Heart right ventricle (tissue), 16 donors: ENCODE results near the gene CCSER1. TPM values are rescaled to one million over a fixed set of nuclear protein-coding genes. Genes with fewer than 3 reads are reported as not detected.

Experiments used
- ATAC-seq, 8 donors: fragments of 200-7000 bp; cut with Tn5 transposase; one replicate each; pipeline ENCODE4 v1.9.1; 2020; ENCODE audit warnings: mild to moderate bottlenecking in 8 of 8, moderate library complexity in 8 of 8, moderate number of reproducible peaks in 1 of 8
- DNase-seq, 2 donors: peaks; one replicate each; pipeline ENCODE4 v3.0.0-alpha.2; 2020
- H3K27ac ChIP-seq, 10 donors: fragments of 200-600 bp; sonication (generic) in 2 of 10; one replicate each; pipeline versions ENCODE4 v1.5.0 to v1.8.0; 2020 to 2022; ENCODE audit warnings: mild to moderate bottlenecking in 3 of 10
- H3K27me3 ChIP-seq, 7 donors: fragments of 200-600 bp; one replicate each; pipeline ENCODE4 v1.8.0; 2021 to 2022; ENCODE audit warnings: mild to moderate bottlenecking in 2 of 7
- H3K36me3 ChIP-seq, 9 donors: fragments of 200-600 bp; sonication (generic) in 1 of 9; one replicate each; pipeline versions ENCODE4 v1.5.0 to v1.8.0; 2020 to 2022; ENCODE audit warnings: mild to moderate bottlenecking in 2 of 9
- H3K4me1 ChIP-seq, 9 donors: fragments of 200-600 bp; sonication (generic) in 1 of 9; one replicate each; pipeline versions ENCODE4 v1.5.0 to v1.8.0; 2020 to 2022; ENCODE audit warnings: mild to moderate bottlenecking in 4 of 9
- H3K4me3 ChIP-seq, 10 donors: fragments of 200-600 bp; sonication (generic) in 2 of 10; one replicate each; pipeline versions ENCODE4 v1.5.0 to v1.8.0; 2020 to 2022; ENCODE audit warnings: mild to moderate bottlenecking in 7 of 10, moderate library complexity in 2 of 10
- H3K9me3 ChIP-seq, 11 donors: fragments of 200-600 bp in 10 of 11; sonication (generic) in 2 of 11; one replicate each; pipeline versions ENCODE4 v1.5.0 to v1.8.0; 2013 to 2022; ENCODE audit warnings: mild to moderate bottlenecking in 2 of 11, control low read depth in 1 of 11, moderate library complexity in 1 of 11
- WGBS, 2 donors: extraction: QIAGEN DNeasy Blood & Tissue Kit; methylation state at CpG; one replicate each; pipeline ENCODE4 v1.1.7; 2013; ENCODE audit warnings: inconsistent platforms in 1 of 2; 5-methylcytosine and 5-hydroxymethylcytosine counted together
- intact Hi-C, 10 donors: fragments of 100-400 bp; cut with DNase I; formaldehyde crosslinking; loops; one replicate each; pipeline versions ENCODE4 v1.11.1 to v1.14.2; 2022
- polyA plus RNA-seq, 2 donors: library from polyadenylated mRNA; stranded (reverse); fragments of 200-250 nt; gene quantifications; one replicate each; pipeline ENCODE4 v1.2.3, GENCODE V29; 2013
- total RNA-seq, 10 donors: library from RNA; stranded (reverse); fragmentation: NEBNext Ultra II Directional in 3 of 10; extraction: Animal tissue kit (Norgen Biotek cat#: 25700) in 3 of 10; gene quantifications; one replicate each; pipeline versions ENCODE4 v1.2.1 to v1.2.4, GENCODE V29; 2021 to 2023
- TF ChIP-seq, protein P1 (sequence below), 9 donors: fragments of 200-600 bp; sonication (generic) in 2 of 9; IDR thresholded peaks; one replicate each; pipeline versions ENCODE4 v1.5.0 to v1.8.0; 2021 to 2022; ENCODE audit warnings: antibody characterized with exemption in 9 of 9, mild to moderate bottlenecking in 5 of 9, moderate library complexity in 1 of 9
- donor health status: Arrhythmogenic right ventricular cardiomyopathy.
- donor health status: ischemic (EF 13 %, LVEDD 7.1; RV severe dilation, severe dysfunction).
- donor health status: healthy with polysubstance abuse.
- donor health status: DM: no; HTN: yes; CAD: no.
- donor health status: DM: no; HTN: no; CAD: no.
- donor health status: ischemic (EF 25% LVEDD 6.9; RV normal size, moderate dysfunction).
- donor health status: ischemic (EF 25% LVEDD 5.7; RV mildly dilated, moderate dysfunction).
- donor health status: healthy.
- donor health status: DM: yes; HTN: yes; CAD: no.
- donor health status: Ischemic cardiomyopathy.
- donor health status: ischemic (EF 35%, LVEDD 5.7; RV mildly dilated, moderate dysfunction).
- donor health status: nonischemic (EF 11% LVEDD 7.7; RV severe dilation, severe dysfunction).
- donor health status: DM: yes; HTN: yes; CAD: no.
- donor health status: PGD.
- donor health status: ischemic (EF 29% LVEDD 5.4; RV normal size, mild dysfunction).
- donor health status: nonischemic (EF 23%, LVEDD 6.1; RV moderate dilation, normal function).

Gene CCSER1
- total and polyA plus RNA-seq, 12 donors, result 1.5 to 16.4 (median 12.0) TPM

DNA sequence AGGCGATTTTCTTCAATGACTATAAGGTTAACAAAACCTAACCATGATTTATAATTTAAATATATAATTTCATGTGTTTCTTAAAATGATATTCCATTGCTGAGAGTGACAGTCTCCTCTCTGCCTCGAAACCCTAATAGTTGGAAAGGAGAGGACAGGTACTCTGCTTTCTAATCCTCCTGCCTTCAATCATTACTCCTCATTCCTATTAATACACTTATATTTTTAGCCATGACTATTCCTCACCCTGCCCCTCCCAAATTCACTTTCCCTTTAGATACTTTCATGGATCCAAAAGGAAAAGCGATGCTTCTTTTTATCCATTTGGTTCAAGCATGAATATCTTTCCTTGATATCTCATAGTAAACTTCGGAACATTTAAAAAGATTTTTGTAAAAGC, 418.2 kb downstream of the CCSER1 start:
- H3K4me1 ChIP-seq, result peaks cover 0 to 12% (median 0%) of the 10 kb centered on the region in 9 donors
- intact Hi-C loops, result no loop called here
- no peak for DNase-seq
- no peaks in the 10 kb centered on the region for H3K27me3 ChIP-seq
- H3K4me3 ChIP-seq, result no peak overlapping the region
- peak in 1 of 8 donors; percentile 58 for ATAC-seq
- 87 to 92% methylated on average over 4 of the region's 4 CpGs for WGBS, 2 donors
- no peaks in the 10 kb centered on the region for H3K9me3 ChIP-seq
- no peak overlapping the region for H3K27ac ChIP-seq
- TF ChIP-seq, protein P1, sequence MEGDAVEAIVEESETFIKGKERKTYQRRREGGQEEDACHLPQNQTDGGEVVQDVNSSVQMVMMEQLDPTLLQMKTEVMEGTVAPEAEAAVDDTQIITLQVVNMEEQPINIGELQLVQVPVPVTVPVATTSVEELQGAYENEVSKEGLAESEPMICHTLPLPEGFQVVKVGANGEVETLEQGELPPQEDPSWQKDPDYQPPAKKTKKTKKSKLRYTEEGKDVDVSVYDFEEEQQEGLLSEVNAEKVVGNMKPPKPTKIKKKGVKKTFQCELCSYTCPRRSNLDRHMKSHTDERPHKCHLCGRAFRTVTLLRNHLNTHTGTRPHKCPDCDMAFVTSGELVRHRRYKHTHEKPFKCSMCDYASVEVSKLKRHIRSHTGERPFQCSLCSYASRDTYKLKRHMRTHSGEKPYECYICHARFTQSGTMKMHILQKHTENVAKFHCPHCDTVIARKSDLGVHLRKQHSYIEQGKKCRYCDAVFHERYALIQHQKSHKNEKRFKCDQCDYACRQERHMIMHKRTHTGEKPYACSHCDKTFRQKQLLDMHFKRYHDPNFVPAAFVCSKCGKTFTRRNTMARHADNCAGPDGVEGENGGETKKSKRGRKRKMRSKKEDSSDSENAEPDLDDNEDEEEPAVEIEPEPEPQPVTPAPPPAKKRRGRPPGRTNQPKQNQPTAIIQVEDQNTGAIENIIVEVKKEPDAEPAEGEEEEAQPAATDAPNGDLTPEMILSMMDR (IDR thresholded peaks at IDR 0.05), result no peak
- no peaks in the 10 kb centered on the region for H3K36me3 ChIP-seq

DNA sequence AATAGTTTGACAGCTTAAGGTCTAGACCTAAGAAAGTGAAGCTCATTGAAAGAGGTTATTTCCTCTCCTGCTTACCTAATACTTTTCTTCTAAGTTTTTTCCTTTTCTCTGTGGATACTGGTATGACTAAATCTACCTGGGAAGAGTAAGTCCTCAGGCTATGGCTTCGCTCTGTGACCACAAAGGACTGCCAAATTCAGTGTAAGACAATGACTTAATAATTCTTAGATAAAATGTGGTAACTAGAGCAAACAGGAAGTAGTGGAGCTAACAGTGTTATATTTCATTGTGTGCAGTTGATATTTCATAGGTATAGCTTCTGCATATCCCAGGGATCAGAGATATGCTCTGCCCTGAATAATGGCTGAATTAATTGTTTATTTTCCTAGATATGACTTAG, 418.9 kb downstream of the CCSER1 start:
- TF ChIP-seq, protein P1 (IDR thresholded peaks at IDR 0.05), result no peak
- Histone ChIP-seq H3K27me3 (no peaks in the 10 kb centered on the region), H3K4me3 (no peak overlapping the region), H3K27ac (no peak overlapping the region), H3K4me1 (peaks cover 0 to 12% (median 0%) of the 10 kb centered on the region in 9 donors), H3K36me3 (no peaks in the 10 kb centered on the region), H3K9me3 (no peaks in the 10 kb centered on the region)
- 63 to 82% methylated on average over 1 of the region's 1 CpG for WGBS, 2 donors
- DNase-seq, result no peak
- intact Hi-C loops, result no loop called here
- ATAC-seq, result no peak

DNA sequence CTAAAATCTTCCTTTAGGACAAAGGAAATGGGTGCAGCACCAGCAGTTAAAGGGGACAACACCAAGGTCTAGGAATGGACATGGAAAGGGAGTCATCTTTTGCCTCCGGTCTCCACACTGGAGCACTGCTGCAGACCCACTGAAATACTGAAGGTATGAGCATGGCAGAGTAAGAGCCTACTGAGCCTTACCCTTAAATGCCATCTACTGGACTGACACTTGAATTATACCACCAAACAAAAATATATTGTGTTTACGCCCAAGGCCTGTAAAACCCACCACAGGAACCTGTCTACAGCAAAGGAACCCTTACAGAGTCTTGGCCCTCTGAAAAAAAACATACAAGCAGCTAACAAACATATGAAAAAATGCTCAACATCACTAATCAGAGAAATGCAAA, 443.4 kb downstream of the CCSER1 start:
- WGBS, 2 donors, result 98 to 99% methylated on average over 2 of the region's 2 CpGs
- Histone ChIP-seq H3K27ac (no peak overlapping the region), H3K4me3 (no peak overlapping the region), H3K4me1 (no peaks in the 10 kb centered on the region), H3K9me3 (peaks cover 0 to 5% (median 0%) of the 10 kb centered on the region in 11 donors), H3K36me3 (no peaks in the 10 kb centered on the region), H3K27me3 (no peaks in the 10 kb centered on the region)
- TF ChIP-seq, protein P1 (IDR thresholded peaks at IDR 0.05), result no peak
- no peak for ATAC-seq
- intact Hi-C loops, result no loop called here
- no peak for DNase-seq

DNA sequence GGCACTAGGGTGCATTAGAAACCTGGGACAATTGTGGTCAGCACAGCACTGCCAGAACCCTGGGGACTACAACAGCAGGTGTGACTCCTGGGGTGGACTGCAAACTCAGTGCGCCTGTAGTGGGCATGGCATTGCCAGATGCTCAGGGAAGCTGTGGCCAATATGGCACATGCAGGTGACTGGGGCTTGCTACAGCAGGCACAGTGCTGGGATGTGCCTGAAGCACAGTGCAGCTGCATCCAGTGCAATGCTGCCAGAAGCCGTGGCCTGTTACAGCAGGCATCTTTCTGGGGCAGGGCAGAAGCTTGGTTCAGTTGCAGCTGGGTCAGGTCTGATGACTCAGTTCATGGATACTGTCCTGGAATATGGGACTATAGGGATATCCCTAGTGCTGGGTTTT, 445.8 kb downstream of the CCSER1 start:
- DNase-seq (no peak), ATAC-seq (no peak)
- Histone ChIP-seq H3K4me1 (no peaks in the 10 kb centered on the region), H3K4me3 (no peak overlapping the region), H3K9me3 (peaks cover 0 to 7% (median 0%) of the 10 kb centered on the region in 11 donors), H3K36me3 (no peaks in the 10 kb centered on the region), H3K27ac (no peak overlapping the region), H3K27me3 (no peaks in the 10 kb centered on the region)
- WGBS, 2 donors, result 90 to 96% methylated on average over 2 of the region's 2 CpGs
- TF ChIP-seq, protein P1 (IDR thresholded peaks at IDR 0.05), result no peak
- intact Hi-C loops, result no loop called here
